Measurements from ENCODE around the gene PPARD.
"Not testable (repeated sequence)": the region's sequence is repeated elsewhere in the genome, so short reads cannot be mapped to it uniquely, and the experiment has no call there.

PPARD gene

GRCh38 chr6:35342258-35343091 is at the start of gene PPARD:
TSS of gene PPARD (plus strand) at chr6:35342558. CDS start at chr6:35411088, 68,530 bp downstream.
- peak; percentile 90 to 94 for DNase-seq

DNA sequence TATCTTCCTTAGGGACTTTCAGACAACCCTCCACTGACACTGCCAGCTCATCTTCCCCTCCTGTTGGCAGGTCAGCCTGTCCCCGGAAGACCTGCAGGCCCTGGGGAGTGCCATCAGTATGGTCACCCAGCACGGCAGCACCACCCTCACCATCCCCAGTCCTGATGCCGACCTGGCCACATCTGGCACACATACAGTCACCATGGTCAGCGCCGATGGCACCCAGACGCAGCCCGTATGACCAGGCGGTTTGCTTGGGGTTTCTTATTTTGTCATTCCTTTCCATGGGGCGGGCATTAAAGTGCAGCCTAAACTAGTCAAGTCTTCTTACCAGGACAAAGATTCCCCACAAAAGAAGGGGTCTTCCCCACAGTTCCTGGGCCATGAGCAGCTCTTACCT is 48.7 kb upstream of the PPARD start:
- no peak for DNase-seq

GRCh38 chr6:35294308-35294945 is 47.9 kb upstream of the PPARD start:
- peak; percentile 34 to 48 for DNase-seq

DNA sequence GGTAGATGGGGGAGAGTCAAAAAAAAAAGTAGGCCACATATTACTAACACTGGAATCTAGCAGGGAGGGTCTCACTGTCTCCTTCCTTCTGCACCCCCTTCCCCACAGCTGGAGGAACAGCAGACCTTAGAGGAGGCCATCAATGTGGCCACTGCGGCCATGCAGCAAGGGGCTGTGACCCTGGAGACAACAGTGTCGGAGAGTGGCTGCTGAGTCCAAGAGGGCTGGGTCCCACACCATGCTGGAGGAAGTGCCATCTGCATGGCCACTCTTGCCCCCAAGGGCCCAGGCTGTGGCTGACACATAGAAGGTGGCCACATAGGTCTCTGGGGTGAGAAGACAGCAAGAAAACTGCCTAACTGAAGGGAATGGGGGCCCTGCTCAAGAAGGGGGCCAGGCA is 47.3 kb upstream of the PPARD start:
- DNase-seq = no peak

DNA sequence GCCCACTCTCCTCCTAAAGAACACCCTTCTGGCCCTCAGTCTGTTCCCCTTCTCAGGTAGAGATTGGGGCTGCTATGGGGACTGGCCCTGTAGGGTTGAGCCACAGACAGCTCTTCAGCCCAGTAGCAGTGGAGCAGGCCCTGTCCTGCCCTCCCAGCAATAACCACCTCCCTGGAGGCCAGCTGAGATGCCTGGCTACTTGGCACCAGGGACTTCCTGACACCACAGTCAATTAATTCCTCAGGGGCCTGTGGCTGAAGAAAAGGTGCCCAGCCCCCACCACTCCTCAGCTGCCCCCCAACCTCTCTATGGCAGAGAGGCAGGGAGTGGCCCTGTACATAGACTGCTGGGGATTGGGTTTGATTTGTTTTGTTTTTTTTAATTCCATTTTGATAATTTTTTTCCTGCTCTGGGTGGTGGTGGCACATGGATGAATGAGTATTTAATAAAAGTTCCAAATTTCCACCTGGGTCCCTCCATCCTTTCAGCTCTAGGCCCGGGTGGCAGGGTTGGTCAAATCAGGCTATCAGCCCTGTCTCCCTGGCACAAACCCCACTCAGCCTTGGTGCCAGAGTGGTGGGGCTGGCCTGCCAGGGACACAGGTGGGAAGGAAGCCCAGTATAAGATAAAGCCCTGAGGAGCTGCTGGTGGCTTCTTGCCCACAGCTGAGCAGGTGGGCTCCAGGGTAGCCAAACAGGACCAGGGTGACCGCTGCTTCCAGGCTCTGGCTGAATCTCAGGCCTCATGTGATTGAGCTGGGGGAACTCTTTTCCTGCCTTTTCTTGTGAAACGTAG is 46.6 kb upstream of the PPARD start:
- no peak for DNase-seq

- peak in 1 of 2 experiments; percentile 66 for DNase-seq
Measured at GRCh38 chr6:35296931-35297600, 45.3 kb upstream of the PPARD start.

DNA sequence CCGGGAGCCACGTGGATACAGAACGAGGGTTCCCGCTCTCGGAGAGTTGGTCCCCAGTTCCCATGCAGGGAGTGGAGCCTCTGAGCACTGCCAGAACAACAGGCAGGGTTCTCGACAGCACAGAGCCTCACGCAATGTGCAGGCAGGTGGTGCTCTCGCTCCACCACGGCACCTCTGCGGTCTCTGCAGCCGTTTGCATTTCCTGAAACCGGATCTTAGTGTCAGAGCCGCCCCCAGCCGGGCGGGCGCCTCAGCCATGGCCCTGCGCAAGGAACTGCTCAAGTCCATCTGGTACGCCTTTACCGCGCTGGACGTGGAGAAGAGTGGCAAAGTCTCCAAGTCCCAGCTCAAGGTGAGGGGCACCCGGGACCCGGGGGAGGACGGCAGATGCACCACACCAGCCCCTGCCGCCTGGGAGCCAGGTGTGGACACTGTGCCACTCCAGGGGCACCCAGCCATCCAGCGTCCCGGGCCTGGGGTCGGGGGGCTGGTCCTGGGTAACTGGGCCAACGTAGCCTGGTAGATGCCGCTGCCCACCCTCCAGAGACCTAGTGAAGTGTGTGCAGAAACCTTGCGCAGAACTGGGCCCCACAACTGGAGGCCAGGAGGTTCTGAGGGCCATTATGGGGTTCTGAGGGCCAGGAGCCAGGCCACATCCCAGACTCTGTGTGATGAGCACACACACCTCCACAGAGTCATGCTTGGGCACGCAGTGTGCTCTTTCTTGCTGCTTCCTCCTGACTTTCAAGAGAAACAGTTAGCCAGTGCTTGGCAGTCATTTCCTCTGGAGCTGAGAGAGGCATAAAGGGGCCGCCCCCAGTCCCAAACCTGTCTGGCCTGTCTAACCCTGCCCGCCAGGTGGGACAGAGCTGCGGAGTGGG is 44.5 kb upstream of the PPARD start, which contains the start of gene DEF6:
TSS of gene DEF6 (plus strand) at position 218 of the 881 bp plus-strand sequence. CDS start at position 257, 39 bp downstream.
- DNase-seq = peak; percentile 95 to 98

GRCh38 chr6:35298625-35299140 is 43.7 kb upstream of the PPARD start:
- DNase-seq = peak in 1 of 2 experiments; percentile 17

DNA sequence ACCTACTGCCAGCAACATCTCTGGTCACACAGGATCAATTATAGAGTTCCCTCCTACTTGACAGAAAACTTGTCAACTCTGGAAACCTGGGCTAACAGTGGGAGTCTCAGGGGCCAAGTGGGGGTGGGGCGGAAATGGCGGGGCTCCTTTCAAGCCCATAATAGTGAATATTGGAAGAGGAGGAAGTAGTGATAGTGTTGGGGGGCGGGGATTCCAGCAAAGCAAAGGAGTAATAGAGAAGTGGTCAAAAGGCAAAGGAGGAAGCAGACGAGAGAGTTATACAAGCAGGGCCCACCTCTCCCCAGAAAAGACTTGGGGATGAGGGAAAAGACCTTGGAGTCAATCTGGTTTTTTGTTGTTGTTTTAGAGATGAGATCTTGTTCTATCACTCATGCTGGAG is 42.7 kb upstream of the PPARD start:
- DNase-seq = peak; percentile 93 to 94

GRCh38 chr6:35300848-35301247 is 41.5 kb upstream of the PPARD start:
- peak; percentile 26 for DNase-seq

GRCh38 chr6:35302604-35303241 is 39.6 kb upstream of the PPARD start:
- DNase-seq = peak; percentile 87 to 97

DNA sequence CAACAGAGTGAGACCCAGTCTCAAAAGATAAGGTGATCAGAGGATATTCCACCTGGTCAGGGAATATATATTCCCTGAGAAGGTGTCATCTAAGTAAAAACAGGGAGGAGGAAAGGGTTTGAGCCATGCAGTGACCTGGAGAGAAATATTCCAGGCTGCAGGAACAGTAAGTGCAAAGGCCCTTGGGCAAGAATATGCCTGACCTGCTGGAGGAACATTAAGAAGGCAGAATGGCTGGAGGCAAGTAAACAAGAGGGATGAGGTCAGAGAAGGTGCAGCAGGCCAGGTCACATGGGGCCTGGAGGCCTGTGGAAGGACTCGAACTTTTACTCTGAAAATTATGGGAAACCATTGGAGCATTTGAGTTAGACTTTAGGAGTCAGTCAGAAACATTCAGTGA is 38.1 kb upstream of the PPARD start:
- no peak for DNase-seq

GRCh38 chr6:35305117-35305516 is 37.2 kb upstream of the PPARD start:
- no peak for DNase-seq

GRCh38 chr6:35307138-35307537 is 35.2 kb upstream of the PPARD start:
- DNase-seq = not testable (repeated sequence)

GRCh38 chr6:35308543-35308942 is 33.8 kb upstream of the PPARD start:
- not testable (repeated sequence) for DNase-seq

DNA sequence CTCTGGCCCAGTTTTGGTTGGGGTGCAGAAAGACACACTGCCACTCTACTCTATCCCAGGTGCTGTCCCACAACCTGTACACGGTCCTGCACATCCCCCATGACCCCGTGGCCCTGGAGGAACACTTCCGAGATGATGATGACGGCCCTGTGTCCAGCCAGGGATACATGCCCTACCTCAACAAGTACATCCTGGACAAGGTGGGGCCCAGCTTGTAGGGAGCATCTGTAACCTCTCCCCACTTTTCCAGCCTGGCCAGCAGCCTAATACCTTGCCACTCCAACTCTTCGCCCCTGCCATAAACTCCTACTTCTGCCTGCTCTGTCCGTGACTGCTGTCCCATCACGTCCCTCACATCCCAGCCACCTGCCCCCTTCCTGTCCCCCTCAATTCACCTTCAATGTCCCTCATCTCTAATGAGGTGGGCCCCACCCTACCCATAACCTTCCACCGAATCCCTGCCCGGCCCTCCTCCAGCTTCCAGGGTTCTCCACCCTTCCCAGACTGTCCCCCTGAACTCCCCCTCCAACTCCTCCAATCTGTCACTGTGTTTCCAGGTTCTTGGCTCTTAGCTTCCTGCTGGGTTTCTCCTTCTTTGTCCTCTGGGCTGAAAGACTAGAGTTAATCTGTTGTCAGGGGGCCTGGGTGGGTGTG is 32.6 kb upstream of the PPARD start:
- DNase-seq = no peak

DNA sequence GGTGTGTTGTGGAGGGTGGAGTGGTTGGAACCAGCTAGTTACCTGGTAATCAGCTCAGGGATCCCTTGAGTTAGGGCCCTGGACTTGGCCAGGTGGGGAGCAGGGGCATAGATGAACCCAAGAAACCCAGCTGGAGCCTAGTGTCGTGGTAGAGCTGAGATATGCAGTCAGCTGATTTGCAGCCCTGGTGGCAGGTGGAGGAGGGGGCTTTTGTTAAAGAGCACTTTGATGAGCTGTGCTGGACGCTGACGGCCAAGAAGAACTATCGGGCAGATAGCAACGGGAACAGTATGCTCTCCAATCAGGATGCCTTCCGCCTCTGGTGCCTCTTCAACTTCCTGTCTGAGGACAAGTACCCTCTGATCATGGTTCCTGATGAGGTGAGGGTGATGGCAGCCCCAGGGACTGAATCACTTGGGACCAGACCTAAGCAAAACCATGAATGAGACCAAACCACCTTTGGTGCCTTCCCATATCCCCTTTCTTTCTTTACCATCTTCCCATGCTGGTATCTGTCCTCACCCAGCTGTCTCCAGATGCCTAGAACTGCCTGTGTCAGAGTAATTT is 32.0 kb upstream of the PPARD start:
- DNase-seq = no peak

DNA sequence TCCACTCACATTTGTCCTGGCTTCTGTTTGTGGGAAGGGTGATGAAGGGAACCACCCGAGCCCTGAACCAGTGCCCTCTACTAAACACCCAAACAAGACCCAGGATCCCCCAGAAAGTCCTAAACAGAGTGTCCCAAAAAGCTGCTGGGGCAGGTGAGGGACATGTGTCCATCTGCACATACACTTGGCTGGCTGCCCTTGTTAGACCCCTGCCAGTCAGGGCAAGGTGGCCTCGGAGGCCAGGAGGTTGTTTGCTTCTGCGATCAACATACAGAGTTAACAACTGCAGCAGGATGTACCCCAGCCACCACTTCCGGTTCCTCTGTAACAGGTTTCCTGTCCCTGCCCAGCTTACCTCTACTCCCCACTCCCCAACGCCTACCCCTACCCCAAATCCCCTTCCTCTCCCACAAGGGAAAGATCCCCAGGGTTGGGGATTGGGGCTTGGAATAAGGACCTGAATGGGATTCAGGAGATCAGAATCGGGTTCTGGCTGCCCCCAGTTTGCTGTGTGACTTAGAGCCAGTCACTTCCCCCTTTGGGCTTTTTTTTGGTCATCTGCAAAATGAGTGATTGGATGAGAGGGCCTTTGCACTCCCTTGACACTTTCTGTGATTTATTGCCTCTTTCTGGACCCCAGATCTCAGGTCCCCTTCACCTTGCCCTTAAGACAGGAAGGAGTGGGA is 30.8 kb upstream of the PPARD start:
- peak; percentile 50 to 51 for DNase-seq

DNA sequence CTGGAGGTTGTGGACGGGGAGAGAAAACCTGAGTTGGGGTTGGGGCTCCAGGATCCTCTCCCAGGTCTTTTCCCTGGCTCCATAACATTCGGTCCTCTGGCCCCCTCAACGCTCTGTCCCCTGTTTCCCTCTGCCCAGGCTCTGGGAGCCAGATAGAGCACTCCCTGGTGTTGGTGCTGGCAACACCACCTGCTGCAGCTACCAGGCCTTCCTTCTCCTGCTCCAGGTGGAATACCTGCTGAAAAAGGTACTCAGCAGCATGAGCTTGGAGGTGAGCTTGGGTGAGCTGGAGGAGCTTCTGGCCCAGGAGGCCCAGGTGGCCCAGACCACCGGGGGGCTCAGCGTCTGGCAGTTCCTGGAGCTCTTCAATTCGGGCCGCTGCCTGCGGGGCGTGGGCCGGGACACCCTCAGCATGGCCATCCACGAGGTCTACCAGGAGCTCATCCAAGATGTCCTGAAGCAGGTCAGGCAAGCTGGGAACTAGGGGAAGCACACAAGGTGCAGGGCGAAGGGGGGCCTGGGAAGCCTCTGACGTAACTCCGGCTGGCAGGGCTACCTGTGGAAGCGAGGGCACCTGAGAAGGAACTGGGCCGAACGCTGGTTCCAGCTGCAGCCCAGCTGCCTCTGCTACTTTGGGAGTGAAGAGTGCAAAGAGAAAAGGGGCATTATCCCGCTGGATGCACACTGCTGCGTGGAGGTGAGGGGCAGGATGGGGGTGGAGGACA is 30.1 kb upstream of the PPARD start:
- no peak for DNase-seq

Measured in AML-193 (cell line).